ENCODE data around the gene CGNL1. TPM values are rescaled to one million over a fixed set of nuclear protein-coding genes. Genes with fewer than 3 reads are reported as not detected.

Gene CGNL1
- total RNA-seq, 1 experiment from 2014 or later, result 34.6 TPM

DNA sequence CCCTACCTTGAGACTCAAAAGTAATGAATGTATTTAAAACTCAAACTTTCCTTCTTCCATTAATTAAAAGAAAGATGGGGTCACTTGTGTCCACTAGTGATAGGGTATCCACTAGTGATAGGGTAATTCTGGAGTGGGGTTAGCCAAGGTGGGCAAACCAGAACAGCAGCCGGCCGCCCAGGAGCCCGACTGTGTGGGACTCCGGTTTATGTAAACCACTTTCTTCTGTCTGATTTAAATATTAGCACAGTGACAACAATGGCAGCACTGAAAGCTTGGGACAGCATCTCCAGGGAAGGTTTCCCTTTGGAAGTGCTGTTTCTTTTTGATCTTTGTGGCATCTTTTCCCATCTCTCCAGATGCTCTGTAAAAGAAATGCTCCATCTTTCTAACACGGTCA lies 216.1 kb downstream of the CGNL1 start:
- Histone ChIP-seq H3K4ac (ENCODE audit: low read depth, low read length) (no peak overlapping the region), H4K91ac (ENCODE audit: insufficient read length, low read depth, low read length) (no peak overlapping the region), H2BK20ac (ENCODE audit: low read depth, low read length, poor library complexity, severe bottlenecking) (no peak overlapping the region), H3K4me2 (ENCODE audit: insufficient read depth, insufficient read length, low read length) (peak overlapping the region; percentile 53), H3T11ph (ENCODE audit: low read length) (no peak overlapping the region), H4K5ac (ENCODE audit: insufficient read length, low read depth, low read length) (no peak overlapping the region), H3K23me2 (ENCODE audit: insufficient read length, low read depth, low read length, poor library complexity, severe bottlenecking) (peaks cover 3% of the 10 kb centered on the region), H4K20me1 (ENCODE audit: control insufficient read depth, insufficient read depth, insufficient read length) (no peaks in the 10 kb centered on the region), H3K79me1 (ENCODE audit: insufficient read depth, low read depth, low read length, poor library complexity, severe bottlenecking) (no peaks in the 10 kb centered on the region), H2BK5ac (ENCODE audit: insufficient read length, low read length) (no peak overlapping the region), H2AK5ac (ENCODE audit: insufficient read length, low read length) (no peak overlapping the region), H3K23ac (ENCODE audit: insufficient read length, low read depth, low read length) (no peak overlapping the region), H2BK12ac (ENCODE audit: insufficient read length, low read depth, low read length) (no peak overlapping the region), H3K27ac (ENCODE audit: insufficient read length, low read depth, low read length) (no peak overlapping the region), H3K56ac (ENCODE audit: insufficient read length, low read depth, low read length) (no peak overlapping the region), H2BK15ac (ENCODE audit: low read depth, low read length) (no peak overlapping the region), H2BK120ac (ENCODE audit: low read depth, low read length, poor library complexity, severe bottlenecking) (no peak overlapping the region), H3K14ac (ENCODE audit: insufficient read depth, low read length) (no peak overlapping the region), H3K9me3 (ENCODE audit: control insufficient read depth, low read depth, low read length) (no peaks in the 10 kb centered on the region), H3K79me2 (ENCODE audit: insufficient read depth, low read length) (no peaks in the 10 kb centered on the region), H3K9ac (ENCODE audit: extremely low read depth, insufficient read length, low read length) (no peak overlapping the region), H3K4me1 (ENCODE audit: insufficient read depth, low read length) (no peaks in the 10 kb centered on the region), H3K27me3 (ENCODE audit: insufficient read depth, low read length) (no peaks in the 10 kb centered on the region), H2AFZ (ENCODE audit: low read length) (no peak overlapping the region), H4K8ac (replicated peaks; ENCODE audit: insufficient read length, low read depth, low read length) (no peak overlapping the region), H3K18ac (ENCODE audit: insufficient read length, low read depth, low read length) (no peak overlapping the region)
- peaks cover 57% of the 10 kb centered on the region for H3K27me3 Mint-ChIP-seq (ENCODE audit: low read depth)
- peak overlapping the region; percentile 53 to 69 for H3K4me3 Mint-ChIP-seq
- DNase-seq, result no peak
- H3K4me1 Mint-ChIP-seq, result peaks cover 10 to 11% of the 10 kb centered on the region in 2 experiments
- H3K36me3 Mint-ChIP-seq (ENCODE audit: insufficient read depth in 1 of 3, low read depth in 3 of 3), result no peaks in the 10 kb centered on the region
- no peak overlapping the region; a peak in 1 of 7 replicates for H3K27ac Mint-ChIP-seq
- WGBS (ENCODE audit: extremely low coverage, insufficient read length, low lambda C conversion rate), result no CpG with 5 or more reads among the region's 5 CpGs
- no peak for TF ChIP-seq CTCF (conservative IDR thresholded peaks at IDR 0.05)
- no peaks in the 10 kb centered on the region for H3K9me3 Mint-ChIP-seq
